Keratinocyte (primary cell): Measurements from ENCODE around the gene PDCD11. TPM values are rescaled to one million over a fixed set of nuclear protein-coding genes. Genes with fewer than 3 reads are reported as not detected.

Experiments
- DNase-seq: peaks from one replicate; pipeline ENCODE4 v3.0.0-alpha.2; 2011; ENCODE audit warnings: low read depth, missing footprints, low spot score
- FAIRE-seq: peaks from 2 replicates; lab custom pipeline; 2011; peaks lifted over from hg19 to GRCh38; lab: Jason Lieb, UNC
- H2AFZ ChIP-seq: 2 replicates; pipeline ENCODE4 v1.6.0; 2012; ENCODE audit warnings: low read length, control low read depth, inconsistent platforms; ENCODE audit not compliant: control insufficient read depth
- H3K27ac ChIP-seq: 2 replicates; pipeline ENCODE4 v1.5.1; 2011; ENCODE audit warnings: low read length; ENCODE audit not compliant: control insufficient read depth, insufficient read depth
- H3K27me3 ChIP-seq: 3 replicates; pipeline ENCODE4 v1.6.0; 2011; ENCODE audit warnings: low read length; ENCODE audit not compliant: control insufficient read depth, insufficient read depth; ENCODE audit errors: extremely low read depth
- H3K36me3 ChIP-seq, 2 experiments: 2 replicates in 1 of 2; 3 replicates in 1 of 2; pipeline ENCODE4 v1.5.1; 2011; ENCODE audit warnings: low read length in 2 of 2, mild to moderate bottlenecking in 1 of 2; ENCODE audit not compliant: control insufficient read depth in 2 of 2, insufficient read depth in 2 of 2; ENCODE audit errors: extremely low read depth in 1 of 2
- H3K4me1 ChIP-seq: 3 replicates; pipeline ENCODE4 v1.5.1; 2011; ENCODE audit warnings: low read length; ENCODE audit not compliant: control insufficient read depth, insufficient read depth; ENCODE audit errors: extremely low read depth
- H3K4me2 ChIP-seq: 3 replicates; pipeline ENCODE4 v1.6.0; 2011; ENCODE audit warnings: low read depth, low read length; ENCODE audit not compliant: control insufficient read depth, insufficient read depth; ENCODE audit errors: extremely low read depth
- H3K4me3 ChIP-seq, 3 experiments: fragments of 200-600 bp in 1 of 3; sonication (generic) in 1 of 3; 2 replicates in 2 of 3; 3 replicates in 1 of 3; pipeline ENCODE4 v1.5.1; 2011 to 2016; ENCODE audit warnings: low read length in 3 of 3, mild to moderate bottlenecking in 3 of 3, control low read depth in 2 of 3, inconsistent platforms in 1 of 3, low read depth in 1 of 3, mixed read lengths in 1 of 3, mixed run types in 1 of 3, moderate library complexity in 1 of 3; ENCODE audit not compliant: control insufficient read depth in 2 of 3, insufficient read depth in 2 of 3; ENCODE audit errors: extremely low read depth in 1 of 3
- H3K79me2 ChIP-seq: 2 replicates; pipeline ENCODE4 v1.6.0; 2012; ENCODE audit warnings: low read length; ENCODE audit not compliant: control insufficient read depth, insufficient read depth
- H3K9ac ChIP-seq: 3 replicates; pipeline ENCODE4 v1.6.0; 2011; ENCODE audit warnings: low read length; ENCODE audit not compliant: control insufficient read depth, insufficient read depth; ENCODE audit errors: extremely low read depth
- H3K9me1 ChIP-seq: 3 replicates; pipeline ENCODE4 v1.6.0; 2011; ENCODE audit warnings: low read length; ENCODE audit not compliant: control insufficient read depth, insufficient read depth; ENCODE audit errors: extremely low read depth
- H3K9me3 ChIP-seq: 2 replicates; pipeline ENCODE4 v1.5.1; 2012; ENCODE audit warnings: low read depth, low read length; ENCODE audit not compliant: control insufficient read depth
- H4K20me1 ChIP-seq: 3 replicates; pipeline ENCODE4 v1.6.0; 2011; ENCODE audit warnings: low read length; ENCODE audit not compliant: control insufficient read depth, insufficient read depth; ENCODE audit errors: extremely low read depth
- EZH2 ChIP-seq: IDR thresholded peaks from one replicate; pipeline ENCODE4 v1.6.1; 2012; ENCODE audit warnings: inconsistent platforms, mild to moderate bottlenecking, low read length, moderate library complexity
- dilution Hi-C: fragments of 300-500 bp; cut with MboI; formaldehyde crosslinking; loops from one replicate; pipeline ENCODE4 v1.7.0; 2020; ENCODE audit warnings: low sequenced_read_pairs; ENCODE audit not compliant: extremely low pct_ligation_motif_present
- polyA plus RNA-seq, 5 experiments: library from polyadenylated mRNA; depleted of rRNA in 3 of 5; stranded (reverse) in 3 of 5; stranded (forward) in 1 of 5; unstranded in 1 of 5; fragments of >200 nt; gene quantifications; 1 replicate in 1 of 5; 2 replicates in 3 of 5; 3 replicates in 1 of 5; pipeline versions ENCODE4 v1.2.1 to v1.2.3, GENCODE V29; 2011 to 2012; ENCODE audit warnings: missing spikeins in 2 of 5, low read depth in 1 of 5, low replicate concordance in 1 of 5
- TF ChIP-seq, protein P1 (sequence below), 3 experiments: IDR thresholded peaks in 1 of 3; conservative IDR thresholded peaks in 1 of 3; optimal IDR thresholded peaks in 1 of 3; 2 replicates in 2 of 3; 3 replicates in 1 of 3; pipeline versions ENCODE3 to v1.5.1; 2011; ENCODE audit warnings: low read length in 3 of 3, mild to moderate bottlenecking in 3 of 3, moderate library complexity in 2 of 3, control low read depth in 1 of 3, inconsistent platforms in 1 of 3; ENCODE audit not compliant: insufficient read depth in 2 of 3; ENCODE audit errors: extremely low read depth in 1 of 3

PDCD11 gene
- polyA plus RNA-seq, 1 donor (not counting 4 experiments of a cell fraction or from before 2014, with no cell fraction given): 28.6 TPM

- peaks cover 3% of the 10 kb centered on the region for H3K4me1 ChIP-seq
- no peak overlapping the region for H3K9ac ChIP-seq
- no peak overlapping the region for H3K4me2 ChIP-seq
- TF ChIP-seq EZH2: no peak
- TF ChIP-seq, protein P1, sequence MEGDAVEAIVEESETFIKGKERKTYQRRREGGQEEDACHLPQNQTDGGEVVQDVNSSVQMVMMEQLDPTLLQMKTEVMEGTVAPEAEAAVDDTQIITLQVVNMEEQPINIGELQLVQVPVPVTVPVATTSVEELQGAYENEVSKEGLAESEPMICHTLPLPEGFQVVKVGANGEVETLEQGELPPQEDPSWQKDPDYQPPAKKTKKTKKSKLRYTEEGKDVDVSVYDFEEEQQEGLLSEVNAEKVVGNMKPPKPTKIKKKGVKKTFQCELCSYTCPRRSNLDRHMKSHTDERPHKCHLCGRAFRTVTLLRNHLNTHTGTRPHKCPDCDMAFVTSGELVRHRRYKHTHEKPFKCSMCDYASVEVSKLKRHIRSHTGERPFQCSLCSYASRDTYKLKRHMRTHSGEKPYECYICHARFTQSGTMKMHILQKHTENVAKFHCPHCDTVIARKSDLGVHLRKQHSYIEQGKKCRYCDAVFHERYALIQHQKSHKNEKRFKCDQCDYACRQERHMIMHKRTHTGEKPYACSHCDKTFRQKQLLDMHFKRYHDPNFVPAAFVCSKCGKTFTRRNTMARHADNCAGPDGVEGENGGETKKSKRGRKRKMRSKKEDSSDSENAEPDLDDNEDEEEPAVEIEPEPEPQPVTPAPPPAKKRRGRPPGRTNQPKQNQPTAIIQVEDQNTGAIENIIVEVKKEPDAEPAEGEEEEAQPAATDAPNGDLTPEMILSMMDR (optimal IDR thresholded peaks at IDR 0.05 in 1 of 3, IDR thresholded peaks at IDR 0.05 in 1 of 3, conservative IDR thresholded peaks at IDR 0.05 in 1 of 3; ENCODE audit: extremely low read depth in 1 of 3, insufficient read depth in 2 of 3, low read length in 3 of 3): no peak
- DNase-seq (no peak), FAIRE-seq (no peak)
- H3K27ac ChIP-seq: no peak overlapping the region
- no peaks in the 10 kb centered on the region for H3K36me3 ChIP-seq
- H4K20me1 ChIP-seq: no peaks in the 10 kb centered on the region
- H3K9me1 ChIP-seq: no peaks in the 10 kb centered on the region
- no peaks in the 10 kb centered on the region for H3K79me2 ChIP-seq
- dilution Hi-C loops: no loop called here
- no peak overlapping the region for H3K4me3 ChIP-seq
- no peak overlapping the region for H2AFZ ChIP-seq
- H3K27me3 ChIP-seq: peaks cover 7% of the 10 kb centered on the region
- H3K9me3 ChIP-seq: no peaks in the 10 kb centered on the region
Measured at GRCh38 chr10:103467406-103467805, 71.0 kb downstream of the PDCD11 start.

DNA sequence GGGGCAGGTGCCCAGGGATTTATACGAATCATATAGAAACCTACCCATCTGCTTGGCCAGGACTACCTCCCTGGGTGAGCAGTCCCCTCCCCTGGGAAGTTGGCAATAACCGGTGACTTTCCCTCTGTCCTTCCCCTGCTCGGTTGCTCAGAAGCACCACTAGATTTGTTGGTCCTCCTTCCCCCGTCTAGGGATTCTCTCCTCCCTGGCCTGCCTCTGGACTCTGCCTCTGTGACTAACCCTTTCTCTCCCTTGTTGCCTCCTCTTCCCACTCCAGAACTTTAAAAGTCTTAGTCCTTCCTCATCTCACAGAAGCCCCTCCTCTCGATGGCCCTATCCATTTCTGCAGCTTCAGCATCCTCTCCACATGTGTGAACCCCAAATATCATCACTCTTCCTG, 72.8 kb downstream of the PDCD11 start:
- Histone ChIP-seq H2AFZ (no peak overlapping the region), H3K4me1 (peaks cover 3% of the 10 kb centered on the region), H3K27me3 (peaks cover 4% of the 10 kb centered on the region), H3K79me2 (no peaks in the 10 kb centered on the region), H3K9me3 (no peaks in the 10 kb centered on the region), H3K9ac (no peak overlapping the region), H3K27ac (no peak overlapping the region), H4K20me1 (no peaks in the 10 kb centered on the region), H3K4me2 (no peak overlapping the region), H3K36me3 (no peaks in the 10 kb centered on the region), H3K9me1 (no peaks in the 10 kb centered on the region), H3K4me3 (no peak overlapping the region)
- TF ChIP-seq, protein P1 (optimal IDR thresholded peaks at IDR 0.05 in 1 of 3, IDR thresholded peaks at IDR 0.05 in 1 of 3, conservative IDR thresholded peaks at IDR 0.05 in 1 of 3; ENCODE audit: extremely low read depth in 1 of 3, insufficient read depth in 2 of 3, low read length in 3 of 3): no peak
- no peak for TF ChIP-seq EZH2
- dilution Hi-C loops: no loop called here
- FAIRE-seq (no peak), DNase-seq (no peak)
